Bronchial epithelial cell (primary cell): ENCODE measurements around the gene MEF2D. TPM values are rescaled to one million over a fixed set of nuclear protein-coding genes. Genes with fewer than 3 reads are reported as not detected.

Experiments
- DNase-seq: peaks from one replicate; pipeline ENCODE4 v3.0.0-alpha.2; 2010; ENCODE audit warnings: low read depth
- FAIRE-seq: peaks from 2 replicates; lab custom pipeline; 2011; peaks lifted over from hg19 to GRCh38; lab: Jason Lieb, UNC
- H3K27me3 ChIP-seq: 2 replicates; pipeline ENCODE4 v1.5.1; 2011; ENCODE audit warnings: low read length; ENCODE audit not compliant: control insufficient read depth, insufficient read depth
- H3K36me3 ChIP-seq: 2 replicates; pipeline ENCODE4 v1.5.1; 2011; ENCODE audit warnings: low read length; ENCODE audit not compliant: control insufficient read depth, insufficient read depth
- H3K4me3 ChIP-seq: 2 replicates; pipeline ENCODE4 v1.5.1; 2011; ENCODE audit warnings: mild to moderate bottlenecking, low read depth, low read length, control low read depth
- CTCF ChIP-seq: IDR thresholded peaks from 2 replicates; pipeline ENCODE4 v1.5.1; 2011; ENCODE audit warnings: mild to moderate bottlenecking, moderate library complexity, low read length, control low read depth, inconsistent platforms; ENCODE audit not compliant: insufficient read depth, severe bottlenecking
- total RNA-seq: library from RNA; depleted of rRNA; stranded (reverse); fragments of >200 nt; gene quantifications from 2 replicates; pipeline ENCODE4 v1.2.1, GENCODE V29; 2014

The MEF2D gene
- total RNA-seq, 1 donor from 2014 or later = 1.3 TPM

- FAIRE-seq (no peak), DNase-seq (no peak)
- peaks cover 57% of the 10 kb centered on the region for H3K27me3 ChIP-seq
- no peaks in the 10 kb centered on the region for H3K36me3 ChIP-seq
- H3K4me3 ChIP-seq = no peak overlapping the region
- no peak for TF ChIP-seq CTCF
Observed at GRCh38 chr1:156440654-156441437, 59.7 kb downstream of the MEF2D start.

- no peak for DNase-seq
- Histone ChIP-seq H3K36me3 (no peaks in the 10 kb centered on the region), H3K4me3 (no peak overlapping the region), H3K27me3 (peaks cover 64% of the 10 kb centered on the region)
- FAIRE-seq = no peak
- TF ChIP-seq CTCF = no peak
Observed at GRCh38 chr1:156439777-156440183, 60.8 kb downstream of the MEF2D start.

- no peak for DNase-seq
- Histone ChIP-seq H3K4me3 (no peak overlapping the region), H3K36me3 (no peaks in the 10 kb centered on the region), H3K27me3 (peaks cover 68% of the 10 kb centered on the region)
- no peak for FAIRE-seq
- no peak for TF ChIP-seq CTCF
Observed at GRCh38 chr1:156439036-156439776, 61.4 kb downstream of the MEF2D start.

- H3K27me3 ChIP-seq = peaks cover 71% of the 10 kb centered on the region
- DNase-seq = no peak
- no peaks in the 10 kb centered on the region for H3K36me3 ChIP-seq
- no peak for TF ChIP-seq CTCF
- no peak overlapping the region for H3K4me3 ChIP-seq
- no peak for FAIRE-seq
Observed at GRCh38 chr1:156438278-156438987, 62.1 kb downstream of the MEF2D start.

- DNase-seq = no peak
- Histone ChIP-seq H3K27me3 (peaks cover 83% of the 10 kb centered on the region), H3K4me3 (no peak overlapping the region), H3K36me3 (no peaks in the 10 kb centered on the region)
- no peak for FAIRE-seq
- no peak for TF ChIP-seq CTCF
Observed at GRCh38 chr1:156437037-156437867, 63.3 kb downstream of the MEF2D start.
